ENCODE data around the gene FBXO33. TPM values are rescaled to one million over a fixed set of nuclear protein-coding genes. Genes with fewer than 3 reads are reported as not detected.

Gene FBXO33
- total RNA-seq, 1 experiment from 2014 or later, result 8.8 TPM

DNA sequence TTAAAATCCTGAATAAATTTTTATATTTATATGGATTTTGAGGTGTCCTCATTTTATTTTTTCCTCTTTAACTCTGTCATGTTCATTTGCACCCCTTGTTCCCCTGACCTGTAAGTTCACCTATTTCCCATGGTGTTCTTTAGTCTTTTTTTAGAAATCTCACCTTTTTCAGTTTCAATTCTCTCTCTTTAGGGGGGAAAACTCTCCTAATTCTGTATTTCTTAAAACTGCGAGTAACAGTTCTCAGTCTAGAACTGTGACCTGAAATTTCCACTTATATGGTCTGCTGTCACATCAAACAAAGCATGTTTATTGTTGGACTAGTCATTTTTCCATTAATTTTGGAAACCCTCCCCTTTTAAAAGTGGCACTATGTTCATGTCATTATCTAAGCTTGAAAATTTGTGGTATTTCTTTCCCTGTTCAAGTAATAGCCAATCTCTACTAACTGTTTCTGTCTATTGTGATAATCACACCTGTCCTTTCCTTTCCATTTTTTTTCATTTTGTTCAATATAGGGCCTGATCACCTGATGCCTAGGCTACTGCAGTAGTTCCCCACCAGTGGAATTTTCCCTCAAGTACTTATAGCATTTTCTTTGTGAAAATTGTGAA is 14.0 kb upstream of the FBXO33 start:
- Histone ChIP-seq H4K20me1 (ENCODE audit: control insufficient read depth, insufficient read depth, insufficient read length) (no peaks in the 10 kb centered on the region), H4K91ac (ENCODE audit: insufficient read length, low read depth, low read length) (no peak overlapping the region), H3K4me1 (ENCODE audit: insufficient read depth, low read length) (no peaks in the 10 kb centered on the region), H2BK120ac (ENCODE audit: low read depth, low read length, poor library complexity, severe bottlenecking) (no peak overlapping the region), H3K18ac (ENCODE audit: insufficient read length, low read depth, low read length) (no peak overlapping the region), H2AFZ (ENCODE audit: low read length) (no peak overlapping the region), H3K4ac (ENCODE audit: low read depth, low read length) (no peak overlapping the region), H3K79me1 (ENCODE audit: insufficient read depth, low read depth, low read length, poor library complexity, severe bottlenecking) (no peaks in the 10 kb centered on the region), H3K4me2 (ENCODE audit: insufficient read depth, insufficient read length, low read length) (no peak overlapping the region), H3K27ac (ENCODE audit: insufficient read length, low read depth, low read length) (no peak overlapping the region), H2AK5ac (ENCODE audit: insufficient read length, low read length) (no peak overlapping the region), H3K9ac (ENCODE audit: extremely low read depth, insufficient read length, low read length) (no peak overlapping the region), H2BK5ac (ENCODE audit: insufficient read length, low read length) (no peak overlapping the region), H3K9me3 (ENCODE audit: control insufficient read depth, low read depth, low read length) (no peaks in the 10 kb centered on the region), H3K27me3 (ENCODE audit: insufficient read depth, low read length) (no peaks in the 10 kb centered on the region), H3K14ac (ENCODE audit: insufficient read depth, low read length) (no peak overlapping the region), H3K23me2 (ENCODE audit: insufficient read length, low read depth, low read length, poor library complexity, severe bottlenecking) (no peaks in the 10 kb centered on the region), H3K79me2 (ENCODE audit: insufficient read depth, low read length) (no peaks in the 10 kb centered on the region), H3T11ph (ENCODE audit: low read length) (no peak overlapping the region), H3K23ac (ENCODE audit: insufficient read length, low read depth, low read length) (no peak overlapping the region), H3K56ac (ENCODE audit: insufficient read length, low read depth, low read length) (no peak overlapping the region), H2BK15ac (ENCODE audit: low read depth, low read length) (no peak overlapping the region), H4K5ac (ENCODE audit: insufficient read length, low read depth, low read length) (no peak overlapping the region), H2BK12ac (ENCODE audit: insufficient read length, low read depth, low read length) (no peak overlapping the region), H2BK20ac (ENCODE audit: low read depth, low read length, poor library complexity, severe bottlenecking) (no peak overlapping the region), H4K8ac (replicated peaks; ENCODE audit: insufficient read length, low read depth, low read length) (no peak overlapping the region)
- no CpG with 5 or more reads among the region's 1 CpG for WGBS (ENCODE audit: extremely low coverage, insufficient read length, low lambda C conversion rate)
- Mint-ChIP-seq H3K27ac (no peak overlapping the region), H3K9me3 (peaks cover 4 to 5% of the 10 kb centered on the region in 2 experiments; a peak in 3 of 5 replicates), H3K36me3 (ENCODE audit: insufficient read depth in 1 of 3, low read depth in 3 of 3) (peaks cover 3 to 6% (median 6%) of the 10 kb centered on the region in 3 experiments; a peak in 6 of 7 replicates), H3K4me3 (no peak overlapping the region), H3K27me3 (ENCODE audit: low read depth) (no peaks in the 10 kb centered on the region), H3K4me1 (no peaks in the 10 kb centered on the region)
- TF ChIP-seq, protein P1, sequence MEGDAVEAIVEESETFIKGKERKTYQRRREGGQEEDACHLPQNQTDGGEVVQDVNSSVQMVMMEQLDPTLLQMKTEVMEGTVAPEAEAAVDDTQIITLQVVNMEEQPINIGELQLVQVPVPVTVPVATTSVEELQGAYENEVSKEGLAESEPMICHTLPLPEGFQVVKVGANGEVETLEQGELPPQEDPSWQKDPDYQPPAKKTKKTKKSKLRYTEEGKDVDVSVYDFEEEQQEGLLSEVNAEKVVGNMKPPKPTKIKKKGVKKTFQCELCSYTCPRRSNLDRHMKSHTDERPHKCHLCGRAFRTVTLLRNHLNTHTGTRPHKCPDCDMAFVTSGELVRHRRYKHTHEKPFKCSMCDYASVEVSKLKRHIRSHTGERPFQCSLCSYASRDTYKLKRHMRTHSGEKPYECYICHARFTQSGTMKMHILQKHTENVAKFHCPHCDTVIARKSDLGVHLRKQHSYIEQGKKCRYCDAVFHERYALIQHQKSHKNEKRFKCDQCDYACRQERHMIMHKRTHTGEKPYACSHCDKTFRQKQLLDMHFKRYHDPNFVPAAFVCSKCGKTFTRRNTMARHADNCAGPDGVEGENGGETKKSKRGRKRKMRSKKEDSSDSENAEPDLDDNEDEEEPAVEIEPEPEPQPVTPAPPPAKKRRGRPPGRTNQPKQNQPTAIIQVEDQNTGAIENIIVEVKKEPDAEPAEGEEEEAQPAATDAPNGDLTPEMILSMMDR (conservative IDR thresholded peaks at IDR 0.05), result no peak
- no peak for DNase-seq

All from H9 (cell line).